GM12878 (cell line): ENCODE measurements around the gene GPR62. TPM values are rescaled to one million over a fixed set of nuclear protein-coding genes. Genes with fewer than 3 reads are reported as not detected.

Experiments used
- ATAC-seq: fragments of 200-7000 bp; cut with Tn5 transposase; 3 replicates; pipeline ENCODE4 v1.9.1; 2020; ENCODE audit warnings: mild to moderate bottlenecking, moderate library complexity
- BruUV-seq: library from RNA; stranded (reverse); fragments of 400-500 nt; replicated peaks from 2 replicates; lab custom pipeline; 2021; lab: Mats Ljungman, UMichigan
- CTCF ChIA-PET: fragments of 300-600 bp; sonication (Branson Sonifier 250); formaldehyde crosslinking; extraction: SDS; loops from one replicate; lab custom pipeline; 2021; ENCODE audit warnings: inconsistent platforms; lab: Yijun Ruan, JAX
- POLR2A ChIA-PET: fragments of 350-600 bp; formaldehyde crosslinking; extraction: SDS; loops from one replicate; lab custom pipeline; 2021; ENCODE audit warnings: inconsistent platforms; lab: Charles Lee
- RAD21 ChIA-PET: fragments of 300-600 bp; sonication (Branson Sonifier 250); formaldehyde crosslinking; loops from one replicate; lab custom pipeline; 2023; ENCODE audit warnings: antibody characterized with exemption; ENCODE audit not compliant: unreplicated experiment; lab: Charles Lee
- SMC1A ChIA-PET: fragments of 300-600 bp; sonication (Branson Sonifier 250); formaldehyde crosslinking; loops from one replicate; lab custom pipeline; 2023; ENCODE audit not compliant: unreplicated experiment, uncharacterized antibody; lab: Charles Lee
- DNase-seq: peaks from one replicate; pipeline ENCODE4 v3.0.0-alpha.2; 2011; ENCODE audit warnings: low read depth, low spot score
- FAIRE-seq: peaks from 3 replicates; lab custom pipeline; 2011; peaks lifted over from hg19 to GRCh38; lab: Jason Lieb, UNC
- H2AFZ ChIP-seq: 2 replicates; pipeline ENCODE4 v1.6.0; 2011; ENCODE audit warnings: low read depth, low read length, control low read depth; ENCODE audit not compliant: control insufficient read depth
- H3K27ac ChIP-seq: 2 replicates; pipeline ENCODE4 v1.5.1; 2011; ENCODE audit warnings: control low read depth; ENCODE audit not compliant: control insufficient read depth, insufficient read depth
- H3K27me3 ChIP-seq, 2 experiments: replicated peaks in 1 of 2; 2 replicates each; pipeline versions ENCODE4 v1.6.0 to v1.6.1; 2011; ENCODE audit warnings: low read length in 1 of 2; ENCODE audit not compliant: control insufficient read depth in 2 of 2, insufficient read depth in 2 of 2
- H3K36me3 ChIP-seq, 2 experiments: 2 replicates each; pipeline ENCODE4 v1.5.1; 2011; ENCODE audit warnings: low read length in 1 of 2; ENCODE audit not compliant: control insufficient read depth in 2 of 2, insufficient read depth in 2 of 2
- H3K4me1 ChIP-seq: 2 replicates; pipeline ENCODE4 v1.6.1; 2011; ENCODE audit warnings: mild to moderate bottlenecking, low read length, moderate library complexity, mixed read lengths; ENCODE audit not compliant: control insufficient read depth, insufficient read depth
- H3K4me2 ChIP-seq: 2 replicates; pipeline ENCODE4 v1.6.0; 2011; ENCODE audit warnings: control low read depth; ENCODE audit not compliant: control insufficient read depth, insufficient read depth
- H3K4me3 ChIP-seq: fragments of 200-600 bp; sonication (generic); 2 replicates; pipeline ENCODE4 v1.5.1; 2016
- H3K79me2 ChIP-seq: 2 replicates; pipeline ENCODE4 v1.6.0; 2011; ENCODE audit warnings: low read length; ENCODE audit not compliant: control insufficient read depth, insufficient read depth
- H3K9ac ChIP-seq: 2 replicates; pipeline ENCODE4 v1.8.0; 2011; ENCODE audit warnings: low read length, control low read depth, mixed read lengths; ENCODE audit not compliant: control insufficient read depth, insufficient read depth
- H3K9me3 ChIP-seq: replicated peaks from 3 replicates; pipeline ENCODE4 v1.5.1; 2011; ENCODE audit warnings: mild to moderate bottlenecking, low read length; ENCODE audit not compliant: control insufficient read depth, insufficient read depth
- H4K20me1 ChIP-seq: 2 replicates; pipeline ENCODE4 v1.6.0; 2011; ENCODE audit not compliant: control insufficient read depth, insufficient read depth
- BMI1 ChIP-seq: fragments of 450-650 bp; IDR thresholded peaks from 2 replicates; pipeline ENCODE4 v1.6.1; 2016; ENCODE audit warnings: mild to moderate bottlenecking, moderate library complexity, borderline replicate concordance
- CEBPB ChIP-seq, 2 experiments: fragments of 150-350 bp in 1 of 2; IDR thresholded peaks; 2 replicates each; pipeline ENCODE4 v1.6.1; 2012 to 2014; ENCODE audit warnings: low read depth in 2 of 2, low read length in 2 of 2, borderline replicate concordance in 1 of 2, inconsistent platforms in 1 of 2
- NFYA ChIP-seq: IDR thresholded peaks from 2 replicates; pipeline ENCODE4 v1.6.1; 2011; ENCODE audit warnings: low read depth, mild to moderate bottlenecking, low read length, improper control_type of control experiment, borderline replicate concordance
- PML ChIP-seq: IDR thresholded peaks from 2 replicates; pipeline ENCODE4 v1.6.1; 2012; ENCODE audit warnings: low read length, inconsistent platforms
- RUNX3 ChIP-seq: IDR thresholded peaks from 2 replicates; pipeline ENCODE4 v1.6.1; 2012; ENCODE audit warnings: low read length, inconsistent platforms
- WGBS: methylation state at CpG from one replicate; pipeline ENCODE4 v1.1.6; 2016; ENCODE audit warnings: low lambda C conversion rate; ENCODE audit not compliant: insufficient replicate concordance, insufficient coverage; ENCODE audit errors: missing lambda C conversion rate; 5-methylcytosine and 5-hydroxymethylcytosine counted together
- in situ Hi-C: fragments of 300-500 bp; cut with MboI; formaldehyde crosslinking; loops from 9 replicates; pipeline ENCODE4 v1.14.3; 2018; ENCODE audit warnings: mixed read lengths
- intact Hi-C: fragments of 100-400 bp; cut with micrococcal nuclease; formaldehyde crosslinking; loops from one replicate; pipeline ENCODE4 v1.14.2; 2022; ENCODE audit not compliant: unreplicated experiment
- polyA plus RNA-seq, 11 experiments: library from polyadenylated mRNA; depleted of rRNA in 4 of 11; unstranded in 6 of 11; stranded (reverse) in 5 of 11; fragments of >200 nt; fragmentation: Nextera tagmentation in 4 of 11; fragmentation: Illumina TruSeq in 1 of 11; extraction: Ambion mirVana in 4 of 11; extraction: Trizol in 1 of 11; gene quantifications; 1 replicate in 1 of 11; 2 replicates in 10 of 11; pipeline versions ENCODE4 v1.2.1 to v1.2.3, GENCODE V29; 2011 to 2016; ENCODE audit warnings: inconsistent platforms in 2 of 11, missing spikeins in 2 of 11, low read depth in 1 of 11
- total RNA-seq, 4 experiments: library from RNA; depleted of rRNA in 3 of 4; stranded (reverse); fragments of >200 nt in 3 of 4; fragmentation: Illumina TruSeq in 1 of 4; extraction: Trizol in 1 of 4; gene quantifications; 2 replicates each; pipeline versions ENCODE4 v1.2.1 to v1.2.3, GENCODE V29; 2013 to 2021
- TF ChIP-seq, protein P1 (sequence below): IDR thresholded peaks from 2 replicates; pipeline ENCODE4 v1.6.1; 2012; ENCODE audit warnings: low read depth, low read length, improper control_type of control experiment
- TF ChIP-seq, protein P2 (sequence below): fragments of 450-650 bp; formaldehyde crosslinking; IDR thresholded peaks from 2 replicates; pipeline ENCODE4 v1.4.0; 2022; ENCODE audit warnings: mild to moderate bottlenecking, moderate library complexity

GPR62 gene
- total and polyA plus RNA-seq, 10 of the 15 experiments (the other 5 are each of a cell fraction or from before 2014, with no cell fraction given): not detected

DNA sequence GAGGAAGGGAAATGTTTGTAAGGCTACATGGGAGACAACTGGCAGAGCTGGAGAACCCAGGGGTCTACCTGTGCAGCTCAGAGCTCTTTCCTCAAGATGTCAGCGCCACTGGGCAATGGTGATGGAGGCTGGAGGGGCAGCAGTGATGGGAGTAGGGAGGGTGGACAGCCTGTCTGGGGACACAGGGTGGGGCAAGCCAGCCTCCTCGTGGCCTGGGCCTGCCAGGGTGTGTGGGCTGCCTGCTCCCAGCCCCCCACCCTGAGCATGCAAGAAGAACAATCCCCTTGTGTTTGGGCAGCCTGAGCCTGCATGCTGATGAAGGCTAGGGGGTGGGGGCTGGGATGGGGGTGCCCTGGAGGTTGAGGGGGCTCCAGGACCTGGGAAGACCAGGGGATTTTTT is 10.8 kb downstream of the GPR62 start:
- Histone ChIP-seq H3K27ac (no peak overlapping the region), H3K9me3 (no peaks in the 10 kb centered on the region), H4K20me1 (no peaks in the 10 kb centered on the region), H3K4me3 (no peak overlapping the region), H3K27me3 (no peaks in the 10 kb centered on the region; a peak in 2 of 4 replicates), H3K4me2 (no peak overlapping the region), H3K36me3 (no peaks in the 10 kb centered on the region), H3K4me1 (peaks cover 6% of the 10 kb centered on the region; the same call in 1 of the 2 replicates), H3K9ac (no peak overlapping the region), H2AFZ (no peak overlapping the region), H3K79me2 (no peaks in the 10 kb centered on the region)
- BruUV-seq: no TSS peak
- in situ Hi-C loops (no loop called here), intact Hi-C loops (no loop called here)
- TF ChIP-seq CEBPB (IDR thresholded peaks at IDR 0.05; ENCODE audit: borderline replicate concordance in 1 of 2, low read depth in 2 of 2, low read length in 2 of 2) (no peak), PML (no peak), RUNX3 (no peak), BMI1 (no peak), NFYA (no peak)
- TF ChIP-seq, protein P1, sequence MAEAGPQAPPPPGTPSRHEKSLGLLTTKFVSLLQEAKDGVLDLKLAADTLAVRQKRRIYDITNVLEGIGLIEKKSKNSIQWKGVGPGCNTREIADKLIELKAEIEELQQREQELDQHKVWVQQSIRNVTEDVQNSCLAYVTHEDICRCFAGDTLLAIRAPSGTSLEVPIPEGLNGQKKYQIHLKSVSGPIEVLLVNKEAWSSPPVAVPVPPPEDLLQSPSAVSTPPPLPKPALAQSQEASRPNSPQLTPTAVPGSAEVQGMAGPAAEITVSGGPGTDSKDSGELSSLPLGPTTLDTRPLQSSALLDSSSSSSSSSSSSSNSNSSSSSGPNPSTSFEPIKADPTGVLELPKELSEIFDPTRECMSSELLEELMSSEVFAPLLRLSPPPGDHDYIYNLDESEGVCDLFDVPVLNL: no peak
- TF ChIP-seq, protein P2, sequence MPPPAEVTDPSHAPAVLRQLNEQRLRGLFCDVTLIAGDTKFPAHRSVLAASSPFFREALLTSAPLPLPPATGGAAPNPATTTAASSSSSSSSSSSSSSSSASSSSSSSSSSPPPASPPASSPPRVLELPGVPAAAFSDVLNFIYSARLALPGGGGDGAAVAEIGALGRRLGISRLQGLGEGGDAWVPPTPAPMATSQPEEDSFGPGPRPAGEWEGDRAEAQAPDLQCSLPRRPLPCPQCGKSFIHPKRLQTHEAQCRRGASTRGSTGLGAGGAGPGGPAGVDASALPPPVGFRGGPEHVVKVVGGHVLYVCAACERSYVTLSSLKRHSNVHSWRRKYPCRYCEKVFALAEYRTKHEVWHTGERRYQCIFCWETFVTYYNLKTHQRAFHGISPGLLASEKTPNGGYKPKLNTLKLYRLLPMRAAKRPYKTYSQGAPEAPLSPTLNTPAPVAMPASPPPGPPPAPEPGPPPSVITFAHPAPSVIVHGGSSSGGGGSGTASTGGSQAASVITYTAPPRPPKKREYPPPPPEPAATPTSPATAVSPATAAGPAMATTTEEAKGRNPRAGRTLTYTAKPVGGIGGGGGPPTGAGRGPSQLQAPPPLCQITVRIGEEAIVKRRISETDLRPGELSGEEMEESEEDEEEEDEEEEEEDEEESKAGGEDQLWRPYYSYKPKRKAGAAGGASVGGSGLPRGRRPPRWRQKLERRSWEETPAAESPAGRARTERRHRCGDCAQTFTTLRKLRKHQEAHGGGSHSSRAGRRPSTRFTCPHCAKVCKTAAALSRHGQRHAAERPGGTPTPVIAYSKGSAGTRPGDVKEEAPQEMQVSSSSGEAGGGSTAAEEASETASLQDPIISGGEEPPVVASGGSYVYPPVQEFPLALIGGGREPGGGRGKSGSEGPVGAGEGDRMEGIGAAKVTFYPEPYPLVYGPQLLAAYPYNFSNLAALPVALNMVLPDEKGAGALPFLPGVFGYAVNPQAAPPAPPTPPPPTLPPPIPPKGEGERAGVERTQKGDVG (CRISPR knock-in tag): no peak
- no peak for DNase-seq
- 55% methylated on average over 2 of the region's 2 CpGs for WGBS
- no peak for FAIRE-seq
- CTCF ChIA-PET: interaction anchor here (1.0 to 1.5 kb wide), 2 partner anchors 8 to 25 kb away, joined by 3 to 4 read pairs; partner anchors contain the start of genes ABHD14B and RRP9
- SMC1A ChIA-PET: no interaction called here
- RAD21 ChIA-PET: no interaction called here
- ATAC-seq: no peak
- POLR2A ChIA-PET: interaction anchor here (0.7 kb wide), 1 partner anchor 1880 kb away, joined by 3 read pairs; no protein-coding TSS in a partner anchor
